SJSA1 (cell line): ENCODE data around the gene CEP85. TPM values are rescaled to one million over a fixed set of nuclear protein-coding genes. Genes with fewer than 3 reads are reported as not detected.
"Not testable (repeated sequence)": the region's sequence is repeated elsewhere in the genome, so short reads cannot be mapped to it uniquely, and the experiment has no call there.

Experiments
- DNase-seq, 2 experiments: peaks; one replicate each; pipeline ENCODE4 v3.0.0-alpha.2; 2015 to 2020; ENCODE audit warnings: low spot score in 2 of 2, low read depth in 1 of 2
- H3K27ac ChIP-seq: fragments of 250-450 bp; sonication (Bioruptor Pico); 2 replicates; pipeline ENCODE4 v1.5.1; 2020; ENCODE audit warnings: mild to moderate bottlenecking, moderate library complexity
- H3K27me3 ChIP-seq: fragments of 250-450 bp; sonication (Bioruptor Pico); replicated peaks from 2 replicates; pipeline ENCODE4 v1.5.1; 2020; ENCODE audit warnings: mild to moderate bottlenecking, moderate library complexity
- H3K36me3 ChIP-seq: fragments of 250-450 bp; sonication (Bioruptor Pico); 2 replicates; pipeline ENCODE4 v1.5.1; 2020; ENCODE audit warnings: mild to moderate bottlenecking
- H3K4me1 ChIP-seq: fragments of 250-450 bp; sonication (Bioruptor Pico); replicated peaks from 2 replicates; pipeline ENCODE4 v1.6.1; 2021; ENCODE audit warnings: mild to moderate bottlenecking
- H3K4me3 ChIP-seq: fragments of 250-450 bp; sonication (Bioruptor Pico); 2 replicates; pipeline ENCODE4 v1.5.1; 2020; ENCODE audit warnings: mild to moderate bottlenecking
- H3K9me3 ChIP-seq: fragments of 250-450 bp; sonication (Bioruptor Pico); replicated peaks from 2 replicates; pipeline ENCODE4 v1.5.1; 2020; ENCODE audit warnings: mild to moderate bottlenecking
- total RNA-seq: library from RNA; depleted of rRNA; stranded (reverse); fragments of >200 nt; shearing (Covaris generic); gene quantifications from 2 replicates; pipeline ENCODE4 v1.2.3, GENCODE V29; 2014

CEP85 gene
- total RNA-seq, 1 experiment from 2014 or later: 56.6 TPM

- Histone ChIP-seq H3K27me3 (no peaks in the 10 kb centered on the region), H3K36me3 (peaks cover 39% of the 10 kb centered on the region)
These were observed 50.8 kb downstream of the CEP85 start for GRCh38 chr1:26284597-26285347.

GRCh38 chr1:26285366-26286063, 51.5 kb downstream of the CEP85 start:
- peak in 1 of 2 experiments; percentile 57 for DNase-seq
- Histone ChIP-seq H3K4me3 (no peak overlapping the region), H3K36me3 (peaks cover 36% of the 10 kb centered on the region), H3K4me1 (peaks cover 32% of the 10 kb centered on the region), H3K9me3 (no peaks in the 10 kb centered on the region), H3K27me3 (no peaks in the 10 kb centered on the region), H3K27ac (no peak overlapping the region)

More at GRCh38 chr1:26284597-26285347, 50.8 kb downstream of the CEP85 start:
- Histone ChIP-seq H3K27ac (peak overlapping the region; percentile 45), H3K4me3 (no peak overlapping the region), H3K9me3 (no peaks in the 10 kb centered on the region), H3K4me1 (peaks cover 40% of the 10 kb centered on the region)
- DNase-seq: peak; percentile 70 to 96

- no peak overlapping the region for H3K4me3 ChIP-seq
- H3K4me1 ChIP-seq: peaks cover 27% of the 10 kb centered on the region
- peaks cover 33% of the 10 kb centered on the region for H3K36me3 ChIP-seq
- H3K9me3 ChIP-seq: no peaks in the 10 kb centered on the region
- H3K27ac ChIP-seq: no peak overlapping the region
- DNase-seq: no peak
- no peaks in the 10 kb centered on the region for H3K27me3 ChIP-seq
These were observed 52.0 kb downstream of the CEP85 start for GRCh38 chr1:26286064-26286416.

- peaks cover 25% of the 10 kb centered on the region for H3K36me3 ChIP-seq
- no peak overlapping the region for H3K4me3 ChIP-seq
- no peaks in the 10 kb centered on the region for H3K9me3 ChIP-seq
- no peak overlapping the region for H3K27ac ChIP-seq
- peaks cover 17% of the 10 kb centered on the region for H3K4me1 ChIP-seq
- DNase-seq: no peak
- no peaks in the 10 kb centered on the region for H3K27me3 ChIP-seq
These were observed 53.2 kb downstream of the CEP85 start for GRCh38 chr1:26287033-26287711.

- peaks cover 19% of the 10 kb centered on the region for H3K36me3 ChIP-seq
- peaks cover 17% of the 10 kb centered on the region for H3K4me1 ChIP-seq
- no peak for DNase-seq
- H3K9me3 ChIP-seq: no peaks in the 10 kb centered on the region
- no peaks in the 10 kb centered on the region for H3K27me3 ChIP-seq
- H3K27ac ChIP-seq: no peak overlapping the region
- H3K4me3 ChIP-seq: no peak overlapping the region
These were observed 53.8 kb downstream of the CEP85 start for GRCh38 chr1:26287811-26288210.

- DNase-seq: no peak
- Histone ChIP-seq H3K36me3 (peaks cover 19% of the 10 kb centered on the region), H3K9me3 (no peaks in the 10 kb centered on the region), H3K4me3 (no peak overlapping the region), H3K27ac (no peak overlapping the region), H3K4me1 (peaks cover 17% of the 10 kb centered on the region), H3K27me3 (no peaks in the 10 kb centered on the region)
These were observed 54.4 kb downstream of the CEP85 start for GRCh38 chr1:26288311-26288941.

GRCh38 chr1:26289158-26290059, 55.4 kb downstream of the CEP85 start:
- Histone ChIP-seq H3K4me1 (peaks cover 10% of the 10 kb centered on the region), H3K27me3 (no peaks in the 10 kb centered on the region), H3K36me3 (peaks cover 10% of the 10 kb centered on the region), H3K4me3 (no peak overlapping the region), H3K9me3 (no peaks in the 10 kb centered on the region), H3K27ac (no peak overlapping the region)
- DNase-seq: peak in 1 of 2 experiments; percentile 40

- Histone ChIP-seq H3K27me3 (no peaks in the 10 kb centered on the region), H3K36me3 (peaks cover 3% of the 10 kb centered on the region; the same call in 1 of the 2 replicates), H3K4me1 (peaks cover 1% of the 10 kb centered on the region), H3K27ac (no peak overlapping the region), H3K4me3 (no peak overlapping the region), H3K9me3 (no peaks in the 10 kb centered on the region)
- no peak for DNase-seq
These were observed 56.3 kb downstream of the CEP85 start for GRCh38 chr1:26290122-26290881.

- Histone ChIP-seq H3K27me3 (no peaks in the 10 kb centered on the region), H3K9me3 (no peaks in the 10 kb centered on the region), H3K27ac (no peak overlapping the region), H3K36me3 (no peaks in the 10 kb centered on the region), H3K4me1 (no peaks in the 10 kb centered on the region), H3K4me3 (no peak overlapping the region)
- no peak for DNase-seq
These were observed 56.9 kb downstream of the CEP85 start for GRCh38 chr1:26290882-26291261.

- H3K9me3 ChIP-seq: no peaks in the 10 kb centered on the region
- no peak for DNase-seq
- no peak overlapping the region for H3K4me3 ChIP-seq
- H3K27ac ChIP-seq: no peak overlapping the region
- no peaks in the 10 kb centered on the region for H3K27me3 ChIP-seq
- H3K36me3 ChIP-seq: 0 out of 2 replicates have a peak, but pooled peaks cover 3% of the 10 kb centered on the region
- H3K4me1 ChIP-seq: no peaks in the 10 kb centered on the region
These were observed 57.4 kb downstream of the CEP85 start for GRCh38 chr1:26291433-26291832.

- Histone ChIP-seq H3K27me3 (no peaks in the 10 kb centered on the region), H3K27ac (no peak overlapping the region), H3K4me3 (no peak overlapping the region), H3K4me1 (no peaks in the 10 kb centered on the region), H3K36me3 (0 out of 2 replicates have a peak, but pooled peaks cover 4% of the 10 kb centered on the region), H3K9me3 (no peaks in the 10 kb centered on the region)
- no peak for DNase-seq
These were observed 57.9 kb downstream of the CEP85 start for GRCh38 chr1:26291939-26292338.

- not testable (repeated sequence) for H3K4me3 ChIP-seq, H3K9me3 ChIP-seq, H3K4me1 ChIP-seq, DNase-seq, H3K27me3 ChIP-seq, H3K36me3 ChIP-seq, H3K27ac ChIP-seq
These were observed 58.7 kb downstream of the CEP85 start for GRCh38 chr1:26292735-26293134.
